Ascending aorta (tissue), 2 donors: Measurements from ENCODE around the gene RAVER2. TPM values are rescaled to one million over a fixed set of nuclear protein-coding genes. Genes with fewer than 3 reads are reported as not detected.
"Not testable (repeated sequence)": the region's sequence is repeated elsewhere in the genome, so short reads cannot be mapped to it uniquely, and the experiment has no call there.

Source experiments
- DNase-seq, 2 donors: peaks; one replicate each; pipeline ENCODE4 v3.0.0-alpha.2; 2019; ENCODE audit warnings: low spot score in 2 of 2
- H3K27ac ChIP-seq, 2 donors: fragments of 200-600 bp; sonication (generic); one replicate each; pipeline ENCODE4 v1.5.1; 2016 to 2017; ENCODE audit warnings: mild to moderate bottlenecking in 1 of 2
- H3K27me3 ChIP-seq: fragments of 200-600 bp; sonication (generic); one replicate; pipeline ENCODE4 v1.5.1; 2017
- H3K36me3 ChIP-seq, 2 donors: fragments of 200-600 bp; sonication (generic); one replicate each; pipeline ENCODE4 v1.5.1; 2016
- H3K4me1 ChIP-seq, 2 donors: fragments of 200-600 bp; sonication (generic); one replicate each; pipeline ENCODE4 v1.5.1; 2016 to 2017; ENCODE audit warnings: mild to moderate bottlenecking in 1 of 2
- H3K4me3 ChIP-seq, 2 donors: fragments of 200-600 bp; sonication (generic); one replicate each; pipeline ENCODE4 v1.5.1; 2016 to 2017; ENCODE audit warnings: mild to moderate bottlenecking in 1 of 2
- H3K9me3 ChIP-seq, 2 donors: fragments of 200-600 bp; sonication (generic); one replicate each; pipeline ENCODE4 v1.5.1; 2016
- CTCF ChIP-seq, 3 experiments: fragments of 200-600 bp in 2 of 3; fragments of 450-650 bp in 1 of 3; sonication (generic) in 2 of 3; IDR thresholded peaks; one replicate each; pipeline ENCODE4 v1.5.1; 2016 to 2019; ENCODE audit warnings: antibody characterized with exemption in 3 of 3, mild to moderate bottlenecking in 1 of 3, moderate library complexity in 1 of 3
- intact Hi-C: fragments of 100-400 bp; cut with DNase I; formaldehyde crosslinking; loops from one replicate; pipeline ENCODE4 v1.15.1; 2023
- total RNA-seq: library from RNA; depleted of rRNA; stranded (reverse); fragments of >200 nt; gene quantifications from one replicate; pipeline ENCODE4 v1.1.0, GENCODE V29; 2016

RAVER2 gene
- total RNA-seq: 17.7 TPM

GRCh38 chr1:64744492-64745180 lies at the start of gene RAVER2:
Gene RAVER2 (plus strand): TSS chr1:64745075. CDS start chr1:64745173, 98 bp downstream.
- TF ChIP-seq CTCF (IDR thresholded peaks at IDR 0.05): peak in 2 of 3 experiments; percentile 32 to 60

DNA sequence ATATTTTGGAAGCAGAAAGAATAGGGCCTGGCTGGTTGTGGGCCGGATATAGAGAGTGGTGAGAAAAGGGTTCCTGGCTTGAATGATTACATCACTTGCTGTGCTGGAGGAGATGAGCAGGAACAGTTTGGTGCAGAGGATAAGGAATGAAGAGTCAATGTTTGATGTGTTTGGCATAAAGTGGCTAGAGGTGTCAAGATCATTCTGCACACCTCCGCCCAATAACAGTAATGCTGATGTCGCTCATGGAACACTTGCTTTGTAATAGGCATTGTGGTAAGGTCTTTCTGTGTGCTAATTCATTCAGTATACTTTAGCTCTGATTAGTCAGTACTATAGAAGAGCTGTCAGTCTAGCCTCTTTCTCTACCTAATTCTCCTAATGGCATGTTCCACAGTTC lies 48.0 kb upstream of the RAVER2 start:
- no peak for TF ChIP-seq CTCF (IDR thresholded peaks at IDR 0.05)
- H3K27me3 ChIP-seq: no peaks in the 10 kb centered on the region
- H3K9me3 ChIP-seq: no peaks in the 10 kb centered on the region
- H3K4me1 ChIP-seq: peaks cover 0 to 14% of the 10 kb centered on the region in 2 donors
- intact Hi-C loops: no loop called here
- no peak overlapping the region for H3K4me3 ChIP-seq
- DNase-seq: no peak
- no peaks in the 10 kb centered on the region for H3K36me3 ChIP-seq
- no peak overlapping the region for H3K27ac ChIP-seq

More at GRCh38 chr1:64744492-64745180, at the start of gene RAVER2:
- Histone ChIP-seq H3K9me3 (no peaks in the 10 kb centered on the region), H3K36me3 (no peaks in the 10 kb centered on the region), H3K4me1 (peaks cover 0 to 20% of the 10 kb centered on the region in 2 donors), H3K27me3 (no peaks in the 10 kb centered on the region), H3K27ac (peak within 1 kb of the TSS; percentile 86 to 90), H3K4me3 (peak within 1 kb of the TSS; percentile 84 to 87)
- DNase-seq: peak; percentile 16 to 85
- intact Hi-C loops: loop anchor here (2.0 to 10.0 kb wide), 3 partner anchors 58 to 320 kb away; no protein-coding TSS in a partner anchor

DNA sequence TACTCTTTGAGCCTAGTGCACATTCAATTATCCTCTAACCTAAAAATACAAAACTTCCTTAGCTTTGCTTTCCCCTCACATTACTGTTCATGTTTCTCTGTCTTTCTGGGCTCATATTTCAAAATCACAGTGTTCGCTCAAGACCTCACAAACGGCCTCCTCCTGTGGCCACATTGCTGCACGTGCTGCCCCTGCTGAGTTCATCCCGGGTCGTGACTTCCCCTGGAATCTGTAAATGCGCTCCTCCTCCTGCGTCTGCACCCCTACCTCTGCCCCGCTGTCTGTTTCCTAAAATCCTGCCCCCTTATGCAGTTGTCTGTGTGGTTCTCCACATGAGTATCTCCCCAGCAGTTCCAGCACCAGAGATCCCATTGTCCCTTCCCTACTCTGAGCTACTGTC lies 45.5 kb upstream of the RAVER2 start:
- H3K36me3 ChIP-seq: no peaks in the 10 kb centered on the region
- no peak overlapping the region for H3K27ac ChIP-seq
- no peak for TF ChIP-seq CTCF (IDR thresholded peaks at IDR 0.05)
- no peak for DNase-seq
- H3K4me1 ChIP-seq: no peaks in the 10 kb centered on the region
- intact Hi-C loops: no loop called here
- no peaks in the 10 kb centered on the region for H3K27me3 ChIP-seq
- no peak overlapping the region for H3K4me3 ChIP-seq
- no peaks in the 10 kb centered on the region for H3K9me3 ChIP-seq

DNA sequence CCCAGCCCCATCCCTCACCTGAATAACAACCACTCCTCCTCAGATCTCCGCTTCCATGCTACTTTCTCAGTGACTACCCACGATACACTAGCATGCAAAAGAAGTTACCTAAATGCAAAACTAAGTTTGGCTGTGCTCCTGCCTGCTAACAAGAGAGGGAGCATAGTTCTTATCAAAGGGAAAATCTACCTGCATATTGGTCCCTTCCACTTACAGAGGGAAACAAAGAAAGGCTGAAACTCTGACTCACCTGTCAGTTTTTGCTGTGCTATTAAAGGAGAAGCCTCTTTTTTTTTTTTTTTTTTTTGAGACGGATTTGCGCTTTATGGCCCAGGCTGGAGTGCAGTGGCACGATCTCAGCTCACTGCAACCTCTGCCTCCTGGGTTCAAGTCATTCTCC lies 43.8 kb upstream of the RAVER2 start:
- no peaks in the 10 kb centered on the region for H3K4me1 ChIP-seq
- intact Hi-C loops: no loop called here
- H3K27me3 ChIP-seq: no peaks in the 10 kb centered on the region
- H3K4me3 ChIP-seq: no peak overlapping the region
- H3K27ac ChIP-seq: no peak overlapping the region
- no peaks in the 10 kb centered on the region for H3K36me3 ChIP-seq
- no peak for DNase-seq
- no peaks in the 10 kb centered on the region for H3K9me3 ChIP-seq
- TF ChIP-seq CTCF (IDR thresholded peaks at IDR 0.05): no peak

- Histone ChIP-seq H3K27ac (no peak overlapping the region), H3K4me3 (no peak overlapping the region), H3K27me3 (no peaks in the 10 kb centered on the region), H3K9me3 (no peaks in the 10 kb centered on the region), H3K36me3 (no peaks in the 10 kb centered on the region), H3K4me1 (no peaks in the 10 kb centered on the region)
- intact Hi-C loops: no loop called here
- no peak for DNase-seq
- TF ChIP-seq CTCF (IDR thresholded peaks at IDR 0.05): no peak
Measured at GRCh38 chr1:64701886-64702285, 43.0 kb upstream of the RAVER2 start.

GRCh38 chr1:64702670-64703069 lies 42.2 kb upstream of the RAVER2 start:
- H3K36me3 ChIP-seq, H3K4me1 ChIP-seq, H3K9me3 ChIP-seq, DNase-seq, intact Hi-C loops, H3K27ac ChIP-seq, H3K27me3 ChIP-seq, H3K4me3 ChIP-seq: not testable (repeated sequence)
